AG09319 (cell line): ENCODE data around the gene PRSS35.
"Not testable (repeated sequence)": the region's sequence is repeated elsewhere in the genome, so short reads cannot be mapped to it uniquely, and the experiment has no call there.

Source experiments
- DNase-seq: peaks from one replicate; pipeline ENCODE4 v3.0.0-alpha.2; 2010; ENCODE audit warnings: low read depth; ENCODE audit errors: extremely low read depth
- CTCF ChIP-seq: IDR thresholded peaks from 2 replicates; pipeline ENCODE4 v1.5.1; 2011; ENCODE audit warnings: low read depth, mild to moderate bottlenecking, inconsistent platforms, low read length, moderate library complexity

PRSS35 gene

GRCh38 chr6:83472767-83473166, 39.6 kb upstream of the PRSS35 start:
- no peak for TF ChIP-seq CTCF

GRCh38 chr6:83474309-83474708, 38.0 kb upstream of the PRSS35 start:
- DNase-seq, result no peak
- no peak for TF ChIP-seq CTCF

More at GRCh38 chr6:83472767-83473166, 39.6 kb upstream of the PRSS35 start:
- no peak for DNase-seq

- DNase-seq, result no peak
- no peak for TF ChIP-seq CTCF
Observed at GRCh38 chr6:83476971-83477370, 35.4 kb upstream of the PRSS35 start.

- no peak for TF ChIP-seq CTCF
- DNase-seq, result no peak
Observed at GRCh38 chr6:83479389-83479788, 32.9 kb upstream of the PRSS35 start.

- no peak for DNase-seq
- no peak for TF ChIP-seq CTCF
Observed at GRCh38 chr6:83480470-83480869, 31.9 kb upstream of the PRSS35 start.

- DNase-seq, result not testable (repeated sequence)
Observed at GRCh38 chr6:83481938-83482337, 30.4 kb upstream of the PRSS35 start.

GRCh38 chr6:83488448-83488847, 23.9 kb upstream of the PRSS35 start:
- no peak for TF ChIP-seq CTCF
- DNase-seq, result no peak

- TF ChIP-seq CTCF, result no peak
- no peak for DNase-seq
Observed at GRCh38 chr6:83488861-83489260, 23.5 kb upstream of the PRSS35 start.
